Measurements from ENCODE around the gene PCBP3.

Gene PCBP3

GRCh38 chr21:45640888-45641479 is 2.5 kb upstream of the PCBP3 start:
- no peak overlapping the region for H3K4me3 ChIP-seq (ENCODE audit: low read depth, low read length)
- H3K18ac ChIP-seq (ENCODE audit: low read length) = no peak overlapping the region
- no CpG with 5 or more reads among the region's 23 CpGs for WGBS (ENCODE audit: extremely low coverage, insufficient coverage, insufficient read length)
- no peak overlapping the region for H2BK120ac ChIP-seq (ENCODE audit: insufficient read depth, low read length, poor library complexity)
- H3K9me3 ChIP-seq (ENCODE audit: insufficient read depth, low read depth, low read length) = peaks cover 8% of the 10 kb centered on the region
- peaks cover 0 to 2% of the 10 kb centered on the region in 2 experiments for H3K4me1 ChIP-seq (ENCODE audit: control insufficient read depth in 1 of 2, insufficient read depth in 2 of 2, low read length in 2 of 2)
- H4K12ac ChIP-seq (ENCODE audit: low read depth, low read length) = no peak overlapping the region
- no peak overlapping the region for H3K27ac ChIP-seq (ENCODE audit: low read depth, low read length)
- H3K23ac ChIP-seq (ENCODE audit: low read length) = no peak overlapping the region
- DNase-seq = peak in 1 of 2 donors; percentile 35
- peaks cover 25% of the 10 kb centered on the region for H3K27me3 ChIP-seq (ENCODE audit: insufficient read depth, low read length)
- H3K4me2 ChIP-seq (ENCODE audit: low read length) = no peak overlapping the region
- no peak overlapping the region for H4K8ac ChIP-seq (ENCODE audit: low read depth, low read length)
- H3K36me3 ChIP-seq (ENCODE audit: control insufficient read depth in 1 of 2, insufficient read depth in 2 of 2, low read length in 2 of 2) = peaks cover 0 to 3% of the 10 kb centered on the region in 2 experiments
- no peak overlapping the region for H2AK5ac ChIP-seq (ENCODE audit: low read length)
- no peak overlapping the region for H4K91ac ChIP-seq (ENCODE audit: low read depth, low read length)
- no peak overlapping the region for H2AFZ ChIP-seq (ENCODE audit: insufficient read depth, low read length, poor library complexity)
- H3K14ac ChIP-seq (ENCODE audit: low read length) = no peak overlapping the region
- no peaks in the 10 kb centered on the region for H3K79me2 ChIP-seq (ENCODE audit: control insufficient read depth, insufficient read depth, low read length, poor library complexity)
- H2BK5ac ChIP-seq (ENCODE audit: low read depth, low read length, poor library complexity) = no peak overlapping the region
- no peaks in the 10 kb centered on the region for H3K79me1 ChIP-seq (ENCODE audit: low read length)
- no peak overlapping the region for H3K9ac ChIP-seq (ENCODE audit: low read length)
- H2BK12ac ChIP-seq (ENCODE audit: low read length) = no peak overlapping the region
- no peak overlapping the region for H3K4ac ChIP-seq (ENCODE audit: low read depth, low read length)

DNA sequence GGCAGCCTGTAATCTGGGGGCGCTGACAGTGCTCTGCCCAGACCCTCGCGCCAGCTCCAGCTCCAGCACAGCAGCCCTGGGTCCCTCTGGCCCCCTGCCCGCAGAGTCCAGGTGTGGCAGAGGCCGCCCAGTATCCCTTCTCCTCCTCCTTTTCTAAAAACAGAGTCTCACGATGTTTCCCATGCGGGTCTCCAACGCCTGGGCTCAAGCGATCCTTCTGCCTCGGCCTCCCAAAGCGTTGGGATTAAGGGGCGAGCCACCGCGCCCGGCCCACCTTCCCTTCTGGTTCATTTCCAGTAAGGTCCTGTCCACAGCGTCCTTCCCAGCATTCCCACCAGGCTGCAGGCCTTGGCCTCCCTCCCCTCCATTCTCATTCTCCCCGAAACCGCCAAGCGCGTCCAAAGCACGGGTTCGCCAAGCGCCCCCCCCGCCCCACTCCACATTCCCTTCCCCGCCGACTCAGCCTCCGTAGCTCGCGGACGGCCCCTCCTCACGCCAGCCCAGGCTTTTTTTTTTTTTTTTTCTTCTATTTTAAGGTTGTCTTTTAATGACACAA is 2.0 kb upstream of the PCBP3 start:
- Histone ChIP-seq H3K79me1 (ENCODE audit: low read length) (no peaks in the 10 kb centered on the region), H2AFZ (ENCODE audit: insufficient read depth, low read length, poor library complexity) (no peak overlapping the region), H2BK120ac (ENCODE audit: insufficient read depth, low read length, poor library complexity) (no peak overlapping the region), H3K27ac (ENCODE audit: low read depth, low read length) (no peak overlapping the region), H3K4me2 (ENCODE audit: low read length) (no peak overlapping the region), H3K18ac (ENCODE audit: low read length) (no peak overlapping the region), H3K4ac (ENCODE audit: low read depth, low read length) (no peak overlapping the region), H3K79me2 (ENCODE audit: control insufficient read depth, insufficient read depth, low read length, poor library complexity) (no peaks in the 10 kb centered on the region), H4K8ac (ENCODE audit: low read depth, low read length) (no peak overlapping the region), H3K36me3 (ENCODE audit: control insufficient read depth in 1 of 2, insufficient read depth in 2 of 2, low read length in 2 of 2) (no peaks in the 10 kb centered on the region), H4K91ac (ENCODE audit: low read depth, low read length) (no peak overlapping the region), H3K9me3 (ENCODE audit: insufficient read depth, low read depth, low read length) (peaks cover 2% of the 10 kb centered on the region), H4K12ac (ENCODE audit: low read depth, low read length) (no peak overlapping the region), H2BK5ac (ENCODE audit: low read depth, low read length, poor library complexity) (no peak overlapping the region), H3K27me3 (ENCODE audit: insufficient read depth, low read length) (peaks cover 25% of the 10 kb centered on the region), H2AK5ac (ENCODE audit: low read length) (no peak overlapping the region), H3K4me1 (ENCODE audit: control insufficient read depth in 1 of 2, insufficient read depth in 2 of 2, low read length in 2 of 2) (peaks cover 0 to 2% of the 10 kb centered on the region in 2 experiments), H3K9ac (ENCODE audit: low read length) (no peak overlapping the region), H2BK12ac (ENCODE audit: low read length) (no peak overlapping the region), H3K23ac (ENCODE audit: low read length) (no peak overlapping the region), H3K4me3 (ENCODE audit: low read depth, low read length) (no peak overlapping the region), H3K14ac (ENCODE audit: low read length) (no peak overlapping the region)
- DNase-seq = no peak
- no CpG with 5 or more reads among the region's 31 CpGs for WGBS (ENCODE audit: extremely low coverage, insufficient coverage, insufficient read length)

DNA sequence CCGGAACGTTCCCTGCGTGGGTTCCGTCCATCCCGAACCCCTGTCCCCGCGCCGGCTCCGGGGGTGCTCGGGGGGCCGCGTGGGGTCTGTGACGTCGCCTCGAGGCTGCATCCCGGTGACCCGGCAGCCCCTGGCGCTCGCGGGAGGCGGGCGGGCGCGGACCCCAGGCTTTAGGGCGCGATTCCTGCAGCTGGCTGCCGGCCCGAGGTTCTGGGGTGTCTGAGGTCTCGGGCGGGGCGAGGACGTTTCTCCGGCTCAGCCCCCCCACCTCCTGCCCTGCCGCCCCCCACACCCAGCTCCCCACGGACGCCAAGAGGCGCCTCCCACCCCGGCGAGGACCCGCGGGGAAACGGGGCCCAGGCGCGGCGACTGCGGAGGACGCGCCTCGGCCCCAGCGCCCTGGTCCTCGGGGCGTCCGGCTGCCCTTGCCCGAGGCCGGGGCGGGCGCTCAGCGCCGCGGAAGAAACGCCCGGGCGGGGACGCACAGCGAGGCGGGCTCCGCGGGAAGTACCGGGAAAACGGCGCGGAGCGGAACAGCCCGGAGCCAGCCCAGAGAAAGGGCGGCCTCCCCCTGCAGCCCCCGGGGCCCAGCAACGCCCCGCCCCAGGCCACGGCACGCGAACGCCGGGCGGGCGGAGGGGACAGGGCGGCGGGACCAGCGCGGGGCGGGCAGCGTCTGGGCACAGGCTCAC is 1.3 kb upstream of the PCBP3 start:
- Histone ChIP-seq H3K4me1 (ENCODE audit: control insufficient read depth in 1 of 2, insufficient read depth in 2 of 2, low read length in 2 of 2) (peaks cover 0 to 2% of the 10 kb centered on the region in 2 experiments), H3K9ac (ENCODE audit: low read length) (no peak overlapping the region), H4K8ac (ENCODE audit: low read depth, low read length) (no peak overlapping the region)

GRCh38 chr21:45644041-45644906 is 749 bp downstream of the PCBP3 start:
- no CpG with 5 or more reads among the region's 56 CpGs for WGBS (ENCODE audit: extremely low coverage, insufficient coverage, insufficient read length)

More for the DNA sequence above, 1.3 kb upstream of the PCBP3 start:
- Histone ChIP-seq H2AK5ac (ENCODE audit: low read length) (no peak overlapping the region), H3K4me3 (ENCODE audit: low read depth, low read length) (peak overlapping the region; percentile 39), H3K79me2 (ENCODE audit: control insufficient read depth, insufficient read depth, low read length, poor library complexity) (no peaks in the 10 kb centered on the region), H2BK120ac (ENCODE audit: insufficient read depth, low read length, poor library complexity) (no peak overlapping the region), H3K4me2 (ENCODE audit: low read length) (peak overlapping the region; percentile 42), H2BK5ac (ENCODE audit: low read depth, low read length, poor library complexity) (no peak overlapping the region), H3K36me3 (ENCODE audit: control insufficient read depth in 1 of 2, insufficient read depth in 2 of 2, low read length in 2 of 2) (no peaks in the 10 kb centered on the region), H3K9me3 (ENCODE audit: insufficient read depth, low read depth, low read length) (no peaks in the 10 kb centered on the region), H4K91ac (ENCODE audit: low read depth, low read length) (no peak overlapping the region), H3K23ac (ENCODE audit: low read length) (no peak overlapping the region), H4K12ac (ENCODE audit: low read depth, low read length) (no peak overlapping the region), H3K4ac (ENCODE audit: low read depth, low read length) (no peak overlapping the region), H2AFZ (ENCODE audit: insufficient read depth, low read length, poor library complexity) (peak overlapping the region; percentile 76), H3K14ac (ENCODE audit: low read length) (no peak overlapping the region), H3K79me1 (ENCODE audit: low read length) (no peaks in the 10 kb centered on the region), H2BK12ac (ENCODE audit: low read length) (no peak overlapping the region), H3K27ac (ENCODE audit: low read depth, low read length) (no peak overlapping the region), H3K18ac (ENCODE audit: low read length) (no peak overlapping the region), H3K27me3 (ENCODE audit: insufficient read depth, low read length) (peaks cover 25% of the 10 kb centered on the region)
- DNase-seq = no peak
- WGBS (ENCODE audit: extremely low coverage, insufficient coverage, insufficient read length) = no CpG with 5 or more reads among the region's 91 CpGs

More at GRCh38 chr21:45644041-45644906, 749 bp downstream of the PCBP3 start:
- Histone ChIP-seq H3K27me3 (ENCODE audit: insufficient read depth, low read length) (peaks cover 27% of the 10 kb centered on the region), H3K4me1 (ENCODE audit: control insufficient read depth in 1 of 2, insufficient read depth in 2 of 2, low read length in 2 of 2) (peaks cover 0 to 2% of the 10 kb centered on the region in 2 experiments), H3K9ac (ENCODE audit: low read length) (no peak overlapping the region), H2BK12ac (ENCODE audit: low read length) (no peak overlapping the region), H3K4me2 (ENCODE audit: low read length) (peak overlapping the region; percentile 74), H2BK120ac (ENCODE audit: insufficient read depth, low read length, poor library complexity) (no peak overlapping the region), H2AFZ (ENCODE audit: insufficient read depth, low read length, poor library complexity) (no peak overlapping the region), H3K79me2 (ENCODE audit: control insufficient read depth, insufficient read depth, low read length, poor library complexity) (no peaks in the 10 kb centered on the region), H3K79me1 (ENCODE audit: low read length) (no peaks in the 10 kb centered on the region), H4K8ac (ENCODE audit: low read depth, low read length) (no peak overlapping the region), H3K36me3 (ENCODE audit: control insufficient read depth in 1 of 2, insufficient read depth in 2 of 2, low read length in 2 of 2) (no peaks in the 10 kb centered on the region), H3K14ac (ENCODE audit: low read length) (no peak overlapping the region), H3K9me3 (ENCODE audit: insufficient read depth, low read depth, low read length) (no peaks in the 10 kb centered on the region), H4K91ac (ENCODE audit: low read depth, low read length) (no peak overlapping the region), H3K4ac (ENCODE audit: low read depth, low read length) (no peak overlapping the region), H3K4me3 (ENCODE audit: low read depth, low read length) (peak overlapping the region; percentile 66), H3K23ac (ENCODE audit: low read length) (no peak overlapping the region), H3K18ac (ENCODE audit: low read length) (no peak overlapping the region), H4K12ac (ENCODE audit: low read depth, low read length) (no peak overlapping the region), H3K27ac (ENCODE audit: low read depth, low read length) (no peak overlapping the region), H2AK5ac (ENCODE audit: low read length) (no peak overlapping the region), H2BK5ac (ENCODE audit: low read depth, low read length, poor library complexity) (no peak overlapping the region)
- DNase-seq = no peak
